NCI-H524 (cell line): ENCODE measurements around the gene NR1I2.

Experiments
- DNase-seq, 2 experiments: peaks; one replicate each; lab custom pipeline; 2025; lab: John Stamatoyannopoulos, UW

Gene NR1I2

DNA sequence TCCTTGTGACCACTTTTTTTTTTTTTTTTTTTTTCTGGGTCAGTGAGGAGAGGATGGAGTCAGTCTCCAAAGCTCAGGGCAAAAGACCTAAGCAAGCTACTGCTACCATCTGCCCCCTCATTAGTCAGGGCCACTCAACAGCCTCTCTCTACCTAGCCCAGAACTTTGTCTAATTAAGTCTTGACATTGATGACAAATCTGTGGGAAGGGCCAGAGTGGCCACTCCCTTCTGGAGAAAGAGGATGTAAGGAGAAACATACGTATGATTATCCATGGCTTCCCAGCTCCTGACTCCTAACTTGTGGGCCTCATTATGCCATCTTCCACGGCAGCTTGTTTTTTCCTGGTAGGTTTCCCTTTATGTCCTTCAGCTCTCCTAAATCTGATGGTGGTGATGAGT, 37.9 kb downstream of the NR1I2 start:
- peak in 1 of 2 experiments; percentile 71 for DNase-seq

DNA sequence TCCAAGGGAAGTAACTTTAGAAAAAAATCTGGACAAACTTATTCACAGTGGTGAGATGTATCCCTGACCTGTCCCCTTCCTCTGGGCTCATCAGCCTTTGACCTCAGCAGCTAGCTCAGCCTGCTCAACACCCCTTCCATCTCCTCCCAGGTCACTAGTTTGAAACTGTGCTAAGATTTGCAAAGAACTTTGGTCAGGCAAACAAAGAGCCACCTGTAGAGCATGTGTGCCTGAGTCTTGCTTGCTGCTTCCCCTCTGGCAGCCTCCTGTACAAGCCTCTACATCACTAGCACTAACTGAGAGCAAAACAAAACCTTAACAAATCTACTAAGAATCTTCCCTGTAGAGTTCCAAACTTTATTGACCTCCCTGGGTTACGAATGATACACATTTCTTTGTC, 43.9 kb downstream of the NR1I2 start:
- no peak for DNase-seq

DNA sequence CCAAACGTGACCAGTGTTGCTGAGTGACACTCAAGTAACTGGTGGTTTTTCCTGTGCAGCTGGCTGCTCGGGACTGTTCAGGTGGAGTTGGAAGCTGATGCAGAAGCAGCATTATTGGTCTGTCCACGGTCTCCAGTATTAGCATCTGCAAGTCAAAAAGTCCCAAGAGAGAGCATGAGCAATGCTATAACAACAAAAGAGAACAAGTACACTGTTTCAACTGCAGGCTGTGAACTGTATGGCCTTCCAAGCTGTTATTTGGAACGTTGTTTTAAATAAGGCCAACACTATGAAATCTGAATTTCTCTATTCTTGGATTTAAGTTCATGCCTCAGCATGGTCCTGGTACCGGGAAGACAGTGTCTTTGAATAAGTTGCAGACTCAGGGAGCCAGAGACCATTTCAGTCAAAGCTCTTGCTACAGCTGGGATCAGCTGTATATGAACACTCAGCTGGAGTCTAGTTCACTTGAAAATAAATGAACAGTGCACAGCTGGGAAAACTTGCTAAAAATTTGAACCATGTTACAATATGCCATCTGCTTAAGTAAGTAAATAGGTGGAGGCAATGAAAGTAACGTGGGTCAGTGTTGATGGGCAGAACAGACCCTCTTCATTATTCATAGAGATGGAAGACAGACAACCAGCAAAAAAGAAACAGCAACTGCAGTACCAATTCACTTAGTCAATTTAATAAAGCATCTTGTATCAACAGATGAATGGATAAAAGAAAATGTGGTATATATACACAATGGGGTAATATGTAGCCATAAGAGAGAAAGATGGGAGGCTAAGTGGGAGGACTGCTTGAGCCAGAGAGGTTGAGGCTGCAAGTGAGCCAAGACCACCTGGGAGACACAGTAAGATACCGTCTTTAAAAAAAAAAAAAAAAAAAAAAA, 45.1 kb downstream of the NR1I2 start:
- no peak for DNase-seq

DNA sequence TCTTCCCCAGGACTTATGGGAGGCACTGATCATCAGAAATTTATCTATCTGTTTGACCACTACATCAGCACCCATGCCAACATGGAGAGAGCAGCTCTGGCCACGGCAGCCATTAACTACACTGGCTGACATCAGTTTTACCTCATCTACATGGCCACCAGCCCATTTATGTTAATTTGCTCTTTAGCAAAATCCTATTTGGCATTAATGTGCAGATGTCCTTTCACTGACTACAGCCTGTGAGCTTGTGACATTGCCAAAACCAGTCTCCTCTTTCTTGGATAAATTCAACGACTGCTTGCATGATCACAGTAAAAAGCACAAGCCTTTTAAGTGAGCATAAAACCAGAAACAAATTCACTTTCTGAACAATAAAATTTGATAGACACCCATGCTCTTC, 47.5 kb downstream of the NR1I2 start:
- no peak for DNase-seq

DNA sequence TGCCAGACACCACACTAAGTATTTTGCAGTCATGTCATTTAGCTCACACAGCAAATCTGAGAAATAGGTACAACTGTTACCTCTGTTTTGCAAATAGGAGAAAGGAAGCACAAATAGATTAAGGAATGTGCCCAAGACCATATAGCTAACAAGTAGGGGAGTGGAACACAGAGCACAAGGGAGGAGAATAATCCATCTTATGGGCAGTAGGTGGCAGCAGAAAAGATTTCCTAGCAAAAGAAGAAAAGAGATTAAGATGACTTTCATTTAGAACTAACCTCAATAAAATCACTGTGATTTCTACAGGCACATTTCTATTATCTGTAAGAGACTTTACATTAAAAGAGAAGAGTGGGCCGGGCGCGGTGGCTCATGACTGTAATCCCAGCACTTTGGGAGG, 49.1 kb downstream of the NR1I2 start:
- DNase-seq, result no peak

DNA sequence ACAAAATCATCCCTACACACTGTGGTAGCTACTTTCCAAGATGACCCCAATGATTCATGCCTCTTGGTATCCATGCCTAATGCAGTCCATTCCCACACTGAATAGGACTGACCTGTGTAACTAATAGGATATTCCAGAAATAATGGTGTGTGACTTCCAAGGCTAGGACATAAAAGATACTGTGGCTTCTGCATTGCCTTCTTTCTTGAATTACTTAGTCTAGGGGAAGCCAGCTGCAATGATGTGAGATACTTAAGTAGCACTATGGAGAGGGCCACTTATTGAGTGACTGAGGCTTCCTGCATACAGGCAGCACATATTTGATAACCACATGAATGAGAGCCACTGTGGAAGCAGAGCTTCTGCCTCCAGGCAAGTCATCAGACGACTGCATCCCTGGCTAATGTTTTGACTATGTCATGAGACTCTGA, 50.1 kb downstream of the NR1I2 start:
- no peak for DNase-seq

DNA sequence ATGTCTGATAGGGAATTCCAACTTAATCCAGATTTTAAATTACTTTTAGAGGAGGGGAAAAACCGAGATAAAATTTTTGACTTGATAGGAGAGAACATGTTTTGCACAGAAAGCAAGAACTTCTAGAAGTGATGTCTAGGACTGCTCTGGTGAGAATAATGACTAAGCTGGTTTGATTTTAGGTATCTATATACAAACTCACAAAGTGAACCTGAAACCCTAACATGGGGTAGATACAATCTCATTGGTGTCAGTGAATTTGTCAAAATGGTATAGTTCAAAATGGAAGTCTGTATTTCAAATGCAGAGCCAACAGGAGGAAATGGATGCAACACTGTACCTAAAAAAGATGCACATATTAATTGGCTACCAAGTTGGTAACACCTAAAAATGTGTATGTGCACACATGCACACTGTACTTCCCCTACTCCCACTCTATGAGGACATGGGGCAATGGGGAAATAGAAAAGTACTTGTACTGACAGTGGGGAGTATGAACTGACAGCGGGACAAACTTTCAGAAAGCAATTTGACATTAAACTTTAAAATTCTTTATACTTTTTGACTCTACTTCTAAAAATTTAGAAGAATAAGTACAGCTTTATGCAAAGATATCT, 53.0 kb downstream of the NR1I2 start:
- no peak for DNase-seq

DNA sequence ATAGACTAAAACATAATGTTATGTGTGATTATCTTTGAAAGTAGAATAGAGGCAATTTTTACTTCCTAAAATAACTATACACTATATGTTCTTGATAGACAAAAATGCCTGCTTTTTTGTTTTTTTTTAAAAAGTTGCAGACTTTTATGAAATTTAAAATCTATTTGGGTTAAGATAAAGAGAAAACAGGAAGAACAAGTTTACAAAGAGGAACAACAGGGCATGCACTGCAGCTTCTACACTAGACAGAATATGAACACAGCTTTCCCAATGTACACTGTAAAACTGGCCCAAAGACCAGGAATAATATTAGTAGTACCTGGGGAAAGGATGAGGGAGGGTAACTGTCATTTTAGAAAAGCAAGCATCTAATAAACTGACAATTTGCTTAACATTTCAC, 53.7 kb downstream of the NR1I2 start:
- no peak for DNase-seq

DNA sequence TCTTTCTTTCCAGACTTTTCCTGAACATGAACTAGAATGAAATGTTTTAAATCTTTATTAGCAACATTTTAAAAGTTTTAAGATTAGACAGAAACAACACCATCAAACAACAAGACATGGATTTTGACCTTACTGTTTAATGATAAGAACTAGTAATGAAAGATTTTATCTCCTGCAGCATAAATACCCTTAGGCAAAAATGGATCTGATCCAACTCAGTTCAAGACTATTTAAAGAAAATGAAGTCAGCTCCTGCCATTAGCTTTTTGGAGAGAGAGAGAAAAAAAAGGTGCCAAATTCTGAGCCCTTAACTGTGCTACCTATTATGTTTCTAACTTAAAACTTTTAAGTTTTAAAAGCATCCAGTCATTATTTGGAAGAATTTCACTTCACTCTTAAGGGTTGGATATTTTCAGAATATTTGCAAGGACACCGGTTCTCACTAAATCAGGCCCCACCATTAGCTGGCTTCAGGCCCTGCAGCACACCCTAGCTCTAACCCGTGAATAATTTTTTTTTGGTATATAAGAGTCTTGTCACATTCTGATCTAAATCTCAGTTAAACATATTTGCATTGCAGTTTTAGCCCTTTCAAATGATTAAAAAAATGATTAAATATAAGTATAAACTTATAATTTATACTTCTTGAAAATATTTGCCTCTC, 60.0 kb downstream of the NR1I2 start:
- DNase-seq, result no peak

DNA sequence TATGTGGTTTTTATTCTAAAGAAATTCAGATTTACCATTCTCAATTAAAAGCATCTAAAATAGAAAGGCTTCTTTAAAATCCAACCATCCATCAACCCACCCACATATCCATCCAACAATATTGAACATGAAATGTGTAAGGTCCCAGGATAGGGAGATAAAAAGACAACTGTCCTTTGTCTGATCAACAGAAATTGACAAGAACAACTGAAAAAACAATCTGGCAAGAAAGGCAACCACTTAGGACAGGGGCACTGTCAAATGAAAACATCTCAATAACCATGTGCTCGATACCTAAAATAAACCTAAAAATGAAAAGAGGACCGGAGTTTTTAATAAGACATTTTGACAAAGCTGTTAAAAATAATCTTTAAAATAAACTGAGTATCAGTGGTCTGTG, 67.2 kb downstream of the NR1I2 start:
- no peak for DNase-seq

DNA sequence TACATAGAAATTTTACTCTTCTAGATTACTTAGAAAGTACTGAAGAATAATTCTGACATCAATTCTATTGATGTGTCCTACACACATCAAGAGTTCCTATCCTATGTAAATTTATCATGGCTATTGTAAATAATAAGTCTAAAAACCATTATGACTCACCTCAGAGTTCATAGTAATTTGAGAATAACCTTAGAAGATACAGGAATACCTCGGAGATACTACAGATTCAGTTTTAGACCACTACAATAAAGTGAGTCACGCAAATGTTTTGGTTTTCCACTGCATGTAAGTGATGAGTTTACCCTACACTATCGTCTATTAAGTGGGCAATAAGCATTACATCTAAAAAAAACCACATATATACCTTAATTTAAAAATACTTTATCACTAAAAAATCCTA, 74.8 kb downstream of the NR1I2 start:
- no peak for DNase-seq

DNA sequence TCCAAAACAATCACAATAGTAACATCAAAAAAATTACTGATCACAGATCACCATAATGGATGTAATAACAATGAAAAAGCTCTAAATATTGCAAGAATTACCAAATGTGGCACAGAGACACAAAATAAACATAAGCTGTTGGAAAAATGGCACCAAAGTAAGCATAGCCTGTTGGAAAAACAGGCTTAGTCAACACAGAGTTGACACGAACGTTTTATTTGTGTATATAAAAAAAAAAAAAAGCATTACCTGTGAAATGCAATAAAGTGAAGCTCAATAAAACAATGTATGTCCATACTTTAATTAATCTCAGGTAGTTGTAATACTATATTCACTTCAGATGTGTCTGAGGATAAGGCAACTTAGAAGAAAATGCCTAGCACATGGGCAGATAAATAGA, 77.1 kb downstream of the NR1I2 start:
- no peak for DNase-seq

DNA sequence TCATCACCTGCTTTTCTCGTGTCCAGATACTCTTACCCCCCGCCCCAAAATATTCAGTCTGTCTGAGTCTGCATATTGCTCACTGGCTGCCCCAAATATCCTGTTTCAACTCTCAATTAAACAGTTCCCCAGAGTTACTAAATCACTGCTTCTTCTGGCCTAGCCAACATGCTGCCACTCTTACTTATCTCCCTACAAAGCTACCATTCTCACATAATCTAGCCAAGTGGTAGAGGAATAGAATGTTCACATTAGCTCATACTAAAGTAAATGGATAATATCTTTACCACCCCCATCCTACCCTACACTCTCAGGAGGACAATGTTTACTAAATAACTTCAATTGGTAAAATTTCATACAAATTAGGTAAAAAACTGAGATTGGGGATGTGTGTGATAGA, 77.8 kb downstream of the NR1I2 start:
- no peak for DNase-seq

DNA sequence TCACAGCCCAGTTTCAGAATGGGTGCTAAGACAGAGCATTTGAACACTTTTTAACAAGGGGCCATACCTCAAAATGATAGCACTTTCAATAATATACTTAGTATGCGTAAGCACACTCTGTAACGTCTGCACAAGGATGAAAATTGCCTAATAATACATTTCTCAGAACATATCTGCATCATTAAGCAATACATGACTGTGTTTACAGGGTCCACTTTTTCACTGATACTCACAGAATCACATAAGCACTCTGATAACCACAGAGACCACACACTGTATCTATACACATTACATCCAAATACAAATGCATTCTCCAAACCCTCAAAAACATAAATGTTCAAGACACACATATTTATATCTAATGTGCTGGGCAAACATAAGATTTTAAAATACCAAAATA, 79.8 kb downstream of the NR1I2 start:
- DNase-seq, result no peak

DNA sequence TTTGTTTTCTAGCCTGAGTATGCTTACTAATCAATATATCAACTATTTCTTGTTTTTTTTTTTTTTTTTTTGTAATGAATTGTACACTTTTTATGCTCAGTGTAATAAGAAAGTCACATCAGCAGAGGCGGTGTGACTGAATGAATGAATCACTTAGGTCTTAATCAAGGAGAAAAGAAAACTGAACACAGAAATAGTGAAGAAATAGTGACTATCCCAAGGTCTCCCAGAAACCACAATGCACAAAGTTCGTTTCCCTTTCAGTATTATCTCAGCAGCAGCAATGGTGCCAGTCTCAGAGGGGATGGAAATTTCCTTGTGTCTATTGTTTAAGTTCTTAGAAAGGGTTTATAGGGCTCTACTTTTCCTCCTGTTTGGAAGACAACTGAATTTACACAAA, 80.7 kb downstream of the NR1I2 start:
- no peak for DNase-seq

DNA sequence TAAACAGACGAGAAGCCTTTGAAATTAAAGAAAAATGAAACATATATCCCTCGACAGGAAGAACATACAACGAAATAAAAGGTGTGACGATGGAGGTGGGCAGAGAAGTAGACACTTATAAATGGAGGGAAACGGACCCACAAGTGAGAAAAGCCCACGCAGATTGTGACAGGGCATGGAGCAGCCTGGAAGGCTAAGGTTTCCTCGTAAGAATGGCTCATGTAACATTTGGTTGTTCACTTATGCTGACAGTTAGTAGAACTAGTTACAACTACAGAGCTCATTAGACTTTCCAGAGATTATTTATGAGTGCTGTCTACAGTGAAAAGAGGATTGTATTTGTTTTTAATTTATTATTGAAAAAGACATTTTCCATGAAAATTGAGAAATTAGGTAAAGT, 82.6 kb downstream of the NR1I2 start:
- DNase-seq, result no peak
